ENCODE measurements around the gene RELN. TPM values are rescaled to one million over a fixed set of nuclear protein-coding genes. Genes with fewer than 3 reads are reported as not detected.

RELN gene
- total RNA-seq, 1 experiment from 2014 or later: 0.02 TPM

GRCh38 chr7:103962070-103962469 lies 27.4 kb downstream of the RELN start:
- Mint-ChIP-seq H3K36me3 (ENCODE audit: insufficient read depth in 1 of 3, low read depth in 3 of 3) (no peaks in the 10 kb centered on the region), H3K4me3 (no peak overlapping the region), H3K27me3 (ENCODE audit: low read depth) (peaks cover 18% of the 10 kb centered on the region), H3K4me1 (no peaks in the 10 kb centered on the region; a peak in 1 of 4 replicates), H3K9me3 (no peaks in the 10 kb centered on the region; a peak in 1 of 5 replicates), H3K27ac (no peak overlapping the region)
- no peak for TF ChIP-seq CTCF (conservative IDR thresholded peaks at IDR 0.05)
- Histone ChIP-seq H3K23me2 (ENCODE audit: insufficient read length, low read depth, low read length, poor library complexity, severe bottlenecking) (no peaks in the 10 kb centered on the region), H3K23ac (ENCODE audit: insufficient read length, low read depth, low read length) (no peak overlapping the region), H3K56ac (ENCODE audit: insufficient read length, low read depth, low read length) (no peak overlapping the region), H3T11ph (ENCODE audit: low read length) (no peak overlapping the region), H3K9ac (ENCODE audit: extremely low read depth, insufficient read length, low read length) (no peak overlapping the region), H2BK15ac (ENCODE audit: low read depth, low read length) (no peak overlapping the region), H4K91ac (ENCODE audit: insufficient read length, low read depth, low read length) (no peak overlapping the region), H3K27ac (ENCODE audit: insufficient read length, low read depth, low read length) (no peak overlapping the region), H2AFZ (ENCODE audit: low read length) (no peak overlapping the region), H3K4me1 (ENCODE audit: insufficient read depth, low read length) (no peaks in the 10 kb centered on the region), H3K79me2 (ENCODE audit: insufficient read depth, low read length) (no peaks in the 10 kb centered on the region), H4K20me1 (ENCODE audit: control insufficient read depth, insufficient read depth, insufficient read length) (no peaks in the 10 kb centered on the region), H2BK12ac (ENCODE audit: insufficient read length, low read depth, low read length) (no peak overlapping the region), H3K27me3 (ENCODE audit: insufficient read depth, low read length) (no peaks in the 10 kb centered on the region), H2BK20ac (ENCODE audit: low read depth, low read length, poor library complexity, severe bottlenecking) (no peak overlapping the region), H2BK5ac (ENCODE audit: insufficient read length, low read length) (no peak overlapping the region), H3K4ac (ENCODE audit: low read depth, low read length) (no peak overlapping the region), H3K9me3 (ENCODE audit: control insufficient read depth, low read depth, low read length) (no peaks in the 10 kb centered on the region), H3K14ac (ENCODE audit: insufficient read depth, low read length) (no peak overlapping the region), H4K5ac (ENCODE audit: insufficient read length, low read depth, low read length) (no peak overlapping the region), H2BK120ac (ENCODE audit: low read depth, low read length, poor library complexity, severe bottlenecking) (no peak overlapping the region), H3K4me2 (ENCODE audit: insufficient read depth, insufficient read length, low read length) (no peak overlapping the region), H4K8ac (replicated peaks; ENCODE audit: insufficient read length, low read depth, low read length) (no peak overlapping the region), H2AK5ac (ENCODE audit: insufficient read length, low read length) (no peak overlapping the region), H3K18ac (ENCODE audit: insufficient read length, low read depth, low read length) (no peak overlapping the region), H3K79me1 (ENCODE audit: insufficient read depth, low read depth, low read length, poor library complexity, severe bottlenecking) (no peaks in the 10 kb centered on the region)
- no peak for DNase-seq
- no CpG with 5 or more reads among the region's 6 CpGs for WGBS (ENCODE audit: extremely low coverage, insufficient read length, low lambda C conversion rate)

Data from H9 (cell line).